IPS-15b (cell line): ENCODE results near the gene CSF2.

Experiments used
- H3K27me3 ChIP-seq: one replicate; pipeline ENCODE4 v1.6.1; 2013; ENCODE audit warnings: low read length; ENCODE audit not compliant: control insufficient read depth, insufficient read depth
- H3K36me3 ChIP-seq: one replicate; pipeline ENCODE4 v1.6.1; 2013; ENCODE audit warnings: low read length; ENCODE audit not compliant: control insufficient read depth, insufficient read depth
- H3K4me1 ChIP-seq: one replicate; pipeline ENCODE4 v1.6.1; 2013; ENCODE audit warnings: mild to moderate bottlenecking, low read length; ENCODE audit not compliant: control insufficient read depth, insufficient read depth
- H3K4me3 ChIP-seq: one replicate; pipeline ENCODE4 v1.5.1; 2013; ENCODE audit warnings: low read depth, low read length
- H3K9ac ChIP-seq: one replicate; pipeline ENCODE4 v1.6.1; 2013; ENCODE audit warnings: low read depth, mild to moderate bottlenecking, low read length
- H3K9me3 ChIP-seq: one replicate; pipeline ENCODE4 v1.6.1; 2013; ENCODE audit warnings: mild to moderate bottlenecking, low read length; ENCODE audit not compliant: control insufficient read depth, insufficient read depth

Gene CSF2

GRCh38 chr5:132072528-132072927, 1.1 kb upstream of the CSF2 start:
- Histone ChIP-seq H3K4me3 (no peak overlapping the region), H3K27me3 (no peaks in the 10 kb centered on the region), H3K4me1 (no peaks in the 10 kb centered on the region), H3K9me3 (no peaks in the 10 kb centered on the region), H3K36me3 (no peaks in the 10 kb centered on the region), H3K9ac (no peak overlapping the region)

- H3K36me3 ChIP-seq: no peaks in the 10 kb centered on the region
- no peak overlapping the region for H3K9ac ChIP-seq
- H3K4me3 ChIP-seq: no peak overlapping the region
- no peaks in the 10 kb centered on the region for H3K9me3 ChIP-seq
- H3K4me1 ChIP-seq: no peaks in the 10 kb centered on the region
- H3K27me3 ChIP-seq: no peaks in the 10 kb centered on the region
Observed at GRCh38 chr5:132074091-132074771, 642 bp downstream of the CSF2 start.

- Histone ChIP-seq H3K9ac (no peak overlapping the region), H3K9me3 (no peaks in the 10 kb centered on the region), H3K27me3 (no peaks in the 10 kb centered on the region), H3K4me3 (no peak overlapping the region), H3K4me1 (no peaks in the 10 kb centered on the region), H3K36me3 (no peaks in the 10 kb centered on the region)
Observed at GRCh38 chr5:132074772-132075718, 1.5 kb downstream of the CSF2 start.

DNA sequence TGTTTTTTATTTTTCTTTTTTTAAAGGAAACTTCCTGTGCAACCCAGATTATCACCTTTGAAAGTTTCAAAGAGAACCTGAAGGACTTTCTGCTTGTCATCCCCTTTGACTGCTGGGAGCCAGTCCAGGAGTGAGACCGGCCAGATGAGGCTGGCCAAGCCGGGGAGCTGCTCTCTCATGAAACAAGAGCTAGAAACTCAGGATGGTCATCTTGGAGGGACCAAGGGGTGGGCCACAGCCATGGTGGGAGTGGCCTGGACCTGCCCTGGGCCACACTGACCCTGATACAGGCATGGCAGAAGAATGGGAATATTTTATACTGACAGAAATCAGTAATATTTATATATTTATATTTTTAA, 2.1 kb downstream of the CSF2 start:
- H3K9me3 ChIP-seq: no peaks in the 10 kb centered on the region
- H3K4me3 ChIP-seq: no peak overlapping the region
- no peaks in the 10 kb centered on the region for H3K4me1 ChIP-seq
- no peak overlapping the region for H3K9ac ChIP-seq
- H3K27me3 ChIP-seq: no peaks in the 10 kb centered on the region
- H3K36me3 ChIP-seq: no peaks in the 10 kb centered on the region

GRCh38 chr5:132076202-132076830, 2.7 kb downstream of the CSF2 start:
- Histone ChIP-seq H3K4me3 (no peak overlapping the region), H3K9me3 (no peaks in the 10 kb centered on the region), H3K9ac (no peak overlapping the region), H3K36me3 (no peaks in the 10 kb centered on the region), H3K27me3 (no peaks in the 10 kb centered on the region), H3K4me1 (no peaks in the 10 kb centered on the region)

- Histone ChIP-seq H3K4me1 (no peaks in the 10 kb centered on the region), H3K9ac (no peak overlapping the region), H3K9me3 (no peaks in the 10 kb centered on the region), H3K27me3 (no peaks in the 10 kb centered on the region), H3K36me3 (no peaks in the 10 kb centered on the region), H3K4me3 (no peak overlapping the region)
Observed at GRCh38 chr5:132076983-132077382, 3.4 kb downstream of the CSF2 start.

- H3K4me1 ChIP-seq: no peaks in the 10 kb centered on the region
- H3K4me3 ChIP-seq: no peak overlapping the region
- H3K36me3 ChIP-seq: no peaks in the 10 kb centered on the region
- no peaks in the 10 kb centered on the region for H3K27me3 ChIP-seq
- no peak overlapping the region for H3K9ac ChIP-seq
- H3K9me3 ChIP-seq: no peaks in the 10 kb centered on the region
Observed at GRCh38 chr5:132079081-132079480, 5.5 kb downstream of the CSF2 start.

GRCh38 chr5:132079619-132080018, 6.0 kb downstream of the CSF2 start:
- H3K9ac ChIP-seq: no peak overlapping the region
- H3K4me1 ChIP-seq: no peaks in the 10 kb centered on the region

GRCh38 chr5:132080595-132080994, 7.0 kb downstream of the CSF2 start:
- H3K9me3 ChIP-seq: no peaks in the 10 kb centered on the region
- H3K4me1 ChIP-seq: no peaks in the 10 kb centered on the region
- H3K4me3 ChIP-seq: no peak overlapping the region
- H3K36me3 ChIP-seq: no peaks in the 10 kb centered on the region
- no peaks in the 10 kb centered on the region for H3K27me3 ChIP-seq
- no peak overlapping the region for H3K9ac ChIP-seq

More at GRCh38 chr5:132079619-132080018, 6.0 kb downstream of the CSF2 start:
- no peaks in the 10 kb centered on the region for H3K9me3 ChIP-seq
- no peaks in the 10 kb centered on the region for H3K27me3 ChIP-seq
- H3K4me3 ChIP-seq: no peak overlapping the region
- no peaks in the 10 kb centered on the region for H3K36me3 ChIP-seq

GRCh38 chr5:132081458-132081857, 7.9 kb downstream of the CSF2 start:
- Histone ChIP-seq H3K27me3 (no peaks in the 10 kb centered on the region), H3K36me3 (no peaks in the 10 kb centered on the region), H3K9ac (no peak overlapping the region), H3K4me3 (no peak overlapping the region), H3K9me3 (no peaks in the 10 kb centered on the region), H3K4me1 (no peaks in the 10 kb centered on the region)

GRCh38 chr5:132082329-132083023, 8.9 kb downstream of the CSF2 start:
- Histone ChIP-seq H3K9ac (no peak overlapping the region), H3K36me3 (no peaks in the 10 kb centered on the region), H3K27me3 (no peaks in the 10 kb centered on the region), H3K4me1 (no peaks in the 10 kb centered on the region), H3K4me3 (no peak overlapping the region), H3K9me3 (no peaks in the 10 kb centered on the region)
